Endothelial cell (in vitro differentiated cells): ENCODE results near the gene JMJD8. TPM values are rescaled to one million over a fixed set of nuclear protein-coding genes. Genes with fewer than 3 reads are reported as not detected.

Experiments used
- DNase-seq: peaks from one replicate; pipeline ENCODE4 v3.0.0; 2021; ENCODE audit warnings: low spot score
- H3K27ac Mint-ChIP-seq: one replicate; pipeline ENCODE4 v1.8.0; 2021; ENCODE audit warnings: mixed read lengths, inconsistent platforms; ENCODE audit not compliant: unreplicated experiment
- H3K27me3 Mint-ChIP-seq: one replicate; pipeline ENCODE4 v1.8.0; 2021; ENCODE audit warnings: mild to moderate bottlenecking, moderate library complexity, mixed read lengths, inconsistent platforms; ENCODE audit not compliant: unreplicated experiment
- H3K36me3 Mint-ChIP-seq: one replicate; pipeline ENCODE4 v1.8.0; 2021; ENCODE audit warnings: mild to moderate bottlenecking, low read depth, mixed read lengths, inconsistent platforms; ENCODE audit not compliant: unreplicated experiment
- H3K4me1 Mint-ChIP-seq: one replicate; pipeline ENCODE4 v1.8.0; 2021; ENCODE audit warnings: mild to moderate bottlenecking, mixed read lengths, inconsistent platforms; ENCODE audit not compliant: unreplicated experiment
- H3K4me3 Mint-ChIP-seq: one replicate; pipeline ENCODE4 v1.8.0; 2021; ENCODE audit warnings: mild to moderate bottlenecking, mixed read lengths, inconsistent platforms; ENCODE audit not compliant: unreplicated experiment
- H3K9me3 Mint-ChIP-seq: one replicate; pipeline ENCODE4 v1.8.0; 2021; ENCODE audit warnings: mixed read lengths, inconsistent platforms; ENCODE audit not compliant: unreplicated experiment
- CTCF ChIP-seq: fragments of 200-600 bp; sonication (generic); IDR thresholded peaks from one replicate; pipeline ENCODE4 v1.5.0; 2021; ENCODE audit warnings: antibody characterized with exemption; ENCODE audit not compliant: unreplicated experiment
- total RNA-seq: library from RNA; stranded (reverse); fragmentation: NEBNext Ultra II Directional; extraction: Animal tissue kit (Norgen Biotek cat#: 25700); gene quantifications from one replicate; pipeline ENCODE4 v1.2.1, GENCODE V29; 2021; ENCODE audit not compliant: unreplicated experiment

Gene JMJD8
- total RNA-seq, 1 donor from 2014 or later = 31.6 TPM

- H3K27me3 Mint-ChIP-seq = peaks cover 8% of the 10 kb centered on the region
- no peaks in the 10 kb centered on the region for H3K9me3 Mint-ChIP-seq
- TF ChIP-seq CTCF = no peak
- H3K27ac Mint-ChIP-seq = no peak overlapping the region
- no peak for DNase-seq
- H3K36me3 Mint-ChIP-seq = no peaks in the 10 kb centered on the region
- peaks cover 3% of the 10 kb centered on the region for H3K4me1 Mint-ChIP-seq
- H3K4me3 Mint-ChIP-seq = no peak overlapping the region
Measured at GRCh38 chr16:631808-632358, 52.3 kb downstream of the JMJD8 start.

Other genes with a start within 250 kb of the JMJD8 start
- 49.0 TPM for gene CAPN15, start 156.6 kb downstream of the JMJD8 start, total RNA-seq
- gene PRR35, start 123.9 kb downstream of the JMJD8 start, total RNA-seq = not detected
- gene NHLRC4, start 117.3 kb downstream of the JMJD8 start, total RNA-seq = 0.69 TPM
- gene PIGQ, start 114.4 kb downstream of the JMJD8 start, total RNA-seq = 38.4 TPM
- gene RAB40C, start 94.3 kb downstream of the JMJD8 start, total RNA-seq = 18.5 TPM
- gene WFIKKN1, start 53.3 kb downstream of the JMJD8 start, total RNA-seq = 0.44 TPM
- gene METTL26, start 48.0 kb downstream of the JMJD8 start, total RNA-seq = 48.5 TPM
- 2.9 TPM for gene MCRIP2, start 42.5 kb downstream of the JMJD8 start, total RNA-seq
- 25.2 TPM for gene WDR90, start 35.0 kb downstream of the JMJD8 start, total RNA-seq
- gene RHOT2, start 16.2 kb downstream of the JMJD8 start, total RNA-seq = 121 TPM
- 1.6 TPM for gene RHBDL1, start 8.7 kb downstream of the JMJD8 start, total RNA-seq
- 93.7 TPM for gene STUB1, start 3.9 kb downstream of the JMJD8 start, total RNA-seq
- 16.1 TPM for gene WDR24, start 6.1 kb upstream of the JMJD8 start, total RNA-seq
- not detected for gene FBXL16, start 21.5 kb upstream of the JMJD8 start, total RNA-seq
- 11.2 TPM for gene METRN, start 30.8 kb upstream of the JMJD8 start, total RNA-seq
- 11.1 TPM for gene ANTKMT, start 36.8 kb upstream of the JMJD8 start, total RNA-seq
- gene CCDC78, start 42.1 kb upstream of the JMJD8 start, total RNA-seq = 0.85 TPM
- 1.5 TPM for gene HAGHL, start 42.8 kb upstream of the JMJD8 start, total RNA-seq
- 51.0 TPM for gene CIAO3, start 56.7 kb upstream of the JMJD8 start, total RNA-seq
- gene MSLN, start 76.4 kb upstream of the JMJD8 start, total RNA-seq = 0.44 TPM
- gene RPUSD1, start 104.0 kb upstream of the JMJD8 start, total RNA-seq = 27.6 TPM
- gene CHTF18, start 104.3 kb upstream of the JMJD8 start, total RNA-seq = 56.8 TPM
- not detected for gene GNG13, start 116.4 kb upstream of the JMJD8 start, total RNA-seq